Kidney (tissue), 14 donors: ENCODE data around the gene MAST2. TPM values are rescaled to one million over a fixed set of nuclear protein-coding genes. Genes with fewer than 3 reads are reported as not detected.
"Not testable (repeated sequence)": the region's sequence is repeated elsewhere in the genome, so short reads cannot be mapped to it uniquely, and the experiment has no call there.

Experiments
- DNase-seq, 5 donors: peaks; one replicate each; pipeline ENCODE4 v3.0.0-alpha.2; 2013 to 2020
- FAIRE-seq: peaks from 2 replicates; lab custom pipeline; 2012; peaks lifted over from hg19 to GRCh38; lab: Jason Lieb, UNC
- H3K27ac ChIP-seq, 2 donors: one replicate each; pipeline ENCODE4 v1.7.0; 2013; ENCODE audit warnings: low read depth in 2 of 2, low read length in 2 of 2, inconsistent platforms in 1 of 2
- H3K27me3 ChIP-seq: one replicate; pipeline ENCODE4 v1.7.1; 2013; ENCODE audit warnings: low read length, inconsistent platforms; ENCODE audit not compliant: control insufficient read depth, insufficient read depth
- H3K36me3 ChIP-seq, 3 donors: one replicate each; pipeline versions ENCODE4 v1.7.0 to v1.7.1; 2013; ENCODE audit warnings: low read length in 3 of 3, control low read depth in 1 of 3, inconsistent platforms in 1 of 3; ENCODE audit not compliant: insufficient read depth in 3 of 3, control insufficient read depth in 2 of 3
- H3K4me1 ChIP-seq, 3 donors: one replicate each; pipeline versions ENCODE4 v1.7.0 to v1.7.1; 2013; ENCODE audit warnings: low read length in 3 of 3, inconsistent platforms in 1 of 3, low read depth in 1 of 3; ENCODE audit not compliant: control insufficient read depth in 2 of 3, insufficient read depth in 2 of 3
- H3K4me3 ChIP-seq, 3 donors: one replicate each; pipeline versions ENCODE4 v1.7.0 to v1.8.1; 2013; ENCODE audit warnings: low read length in 3 of 3, control low read depth in 1 of 3, inconsistent platforms in 1 of 3
- H3K9ac ChIP-seq, 3 donors: one replicate each; pipeline versions ENCODE4 v1.7.0 to v1.7.1; 2013; ENCODE audit warnings: low read length in 3 of 3, control low read depth in 1 of 3, inconsistent platforms in 1 of 3
- H3K9me3 ChIP-seq, 3 donors: one replicate each; pipeline versions ENCODE4 v1.7.0 to v1.7.1; 2013; ENCODE audit warnings: low read length in 3 of 3, control low read depth in 1 of 3, inconsistent platforms in 1 of 3; ENCODE audit not compliant: control insufficient read depth in 2 of 3, insufficient read depth in 1 of 3
- intact Hi-C: fragments of 100-400 bp; cut with DNase I; formaldehyde crosslinking; loops from one replicate; pipeline ENCODE4 v1.11.1; 2022
- polyA plus RNA-seq: library from polyadenylated mRNA; stranded (reverse); fragments of 350-450 nt; fragmentation: Illumina TruSeq; extraction: RNeasy Lipid Tissue Mini Kit (QIAGEN cat#74804); gene quantifications from one replicate; pipeline ENCODE4 v1.2.3, GENCODE V29; 2014; ENCODE audit warnings: low read depth, low replicate concordance; ENCODE audit not compliant: insufficient read depth
- total RNA-seq: library from RNA; stranded (reverse); fragmentation: NEBNext Ultra II Directional; extraction: Animal tissue kit (Norgen Biotek cat#: 25700); gene quantifications from one replicate; pipeline ENCODE4 v1.2.1, GENCODE V29; 2021
- TF ChIP-seq, protein P1 (sequence below): IDR thresholded peaks from 3 replicates; pipeline ENCODE4 v1.5.1; 2012; ENCODE audit warnings: mild to moderate bottlenecking, moderate library complexity, borderline replicate concordance; ENCODE audit not compliant: insufficient read depth; ENCODE audit errors: extremely low read depth
- donor health status: control.
- donor health status: control.
- donor health status: control.
- donor health status: control.
- donor health status: control.
- donor health status: DM: yes; HTN: yes; CAD: no.
- donor health status: Normal renal cell carcinoma (clear cell type).

The MAST2 gene
- total and polyA plus RNA-seq, 2 donors from 2014 or later: 7.6 to 17.9 TPM

GRCh38 chr1:45870500-45870899 lies 67.1 kb downstream of the MAST2 start:
- Histone ChIP-seq H3K4me3 (no peak overlapping the region), H3K4me1 (peaks cover 0 to 2% (median 0%) of the 10 kb centered on the region in 3 donors), H3K9ac (no peak overlapping the region), H3K27ac (no peak overlapping the region), H3K36me3 (no peaks in the 10 kb centered on the region), H3K27me3 (no peaks in the 10 kb centered on the region), H3K9me3 (no peaks in the 10 kb centered on the region)
- FAIRE-seq (no peak), DNase-seq (no peak)
- TF ChIP-seq, protein P1, sequence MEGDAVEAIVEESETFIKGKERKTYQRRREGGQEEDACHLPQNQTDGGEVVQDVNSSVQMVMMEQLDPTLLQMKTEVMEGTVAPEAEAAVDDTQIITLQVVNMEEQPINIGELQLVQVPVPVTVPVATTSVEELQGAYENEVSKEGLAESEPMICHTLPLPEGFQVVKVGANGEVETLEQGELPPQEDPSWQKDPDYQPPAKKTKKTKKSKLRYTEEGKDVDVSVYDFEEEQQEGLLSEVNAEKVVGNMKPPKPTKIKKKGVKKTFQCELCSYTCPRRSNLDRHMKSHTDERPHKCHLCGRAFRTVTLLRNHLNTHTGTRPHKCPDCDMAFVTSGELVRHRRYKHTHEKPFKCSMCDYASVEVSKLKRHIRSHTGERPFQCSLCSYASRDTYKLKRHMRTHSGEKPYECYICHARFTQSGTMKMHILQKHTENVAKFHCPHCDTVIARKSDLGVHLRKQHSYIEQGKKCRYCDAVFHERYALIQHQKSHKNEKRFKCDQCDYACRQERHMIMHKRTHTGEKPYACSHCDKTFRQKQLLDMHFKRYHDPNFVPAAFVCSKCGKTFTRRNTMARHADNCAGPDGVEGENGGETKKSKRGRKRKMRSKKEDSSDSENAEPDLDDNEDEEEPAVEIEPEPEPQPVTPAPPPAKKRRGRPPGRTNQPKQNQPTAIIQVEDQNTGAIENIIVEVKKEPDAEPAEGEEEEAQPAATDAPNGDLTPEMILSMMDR: no peak
- intact Hi-C loops: no loop called here

DNA sequence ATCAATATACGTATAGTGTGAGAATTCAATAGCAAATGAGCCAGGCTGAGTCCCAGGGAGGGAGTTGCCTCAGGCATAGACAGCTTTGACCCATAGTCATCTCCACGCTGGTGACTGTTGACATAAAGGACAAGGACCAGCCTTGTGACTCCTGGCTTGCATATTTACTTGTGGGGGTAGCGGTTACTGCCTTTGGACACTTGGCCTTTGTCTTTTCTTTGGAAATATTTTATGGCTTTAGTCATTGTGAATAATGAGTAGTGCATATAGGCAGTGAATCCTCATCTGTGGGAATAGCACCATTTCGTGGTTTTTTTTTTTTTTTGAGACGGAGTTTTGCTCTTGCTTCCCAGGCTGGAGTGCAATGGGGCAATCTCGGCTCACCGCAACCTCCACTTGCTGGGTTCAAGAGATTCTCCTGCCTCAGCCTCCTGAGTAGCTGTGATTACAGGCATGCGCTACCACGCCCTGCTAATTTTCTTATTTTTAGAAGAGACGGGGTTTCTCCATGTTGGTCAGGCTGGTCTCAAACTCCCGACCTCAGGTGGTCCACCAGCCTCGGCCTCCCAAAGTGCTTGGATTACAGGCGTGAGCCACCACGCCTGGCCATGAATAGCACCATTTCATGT lies 68.9 kb downstream of the MAST2 start:
- H3K9me3 ChIP-seq, H3K27me3 ChIP-seq, H3K36me3 ChIP-seq, DNase-seq, H3K9ac ChIP-seq, FAIRE-seq, H3K27ac ChIP-seq, H3K4me3 ChIP-seq, intact Hi-C loops, H3K4me1 ChIP-seq: not testable (repeated sequence)

DNA sequence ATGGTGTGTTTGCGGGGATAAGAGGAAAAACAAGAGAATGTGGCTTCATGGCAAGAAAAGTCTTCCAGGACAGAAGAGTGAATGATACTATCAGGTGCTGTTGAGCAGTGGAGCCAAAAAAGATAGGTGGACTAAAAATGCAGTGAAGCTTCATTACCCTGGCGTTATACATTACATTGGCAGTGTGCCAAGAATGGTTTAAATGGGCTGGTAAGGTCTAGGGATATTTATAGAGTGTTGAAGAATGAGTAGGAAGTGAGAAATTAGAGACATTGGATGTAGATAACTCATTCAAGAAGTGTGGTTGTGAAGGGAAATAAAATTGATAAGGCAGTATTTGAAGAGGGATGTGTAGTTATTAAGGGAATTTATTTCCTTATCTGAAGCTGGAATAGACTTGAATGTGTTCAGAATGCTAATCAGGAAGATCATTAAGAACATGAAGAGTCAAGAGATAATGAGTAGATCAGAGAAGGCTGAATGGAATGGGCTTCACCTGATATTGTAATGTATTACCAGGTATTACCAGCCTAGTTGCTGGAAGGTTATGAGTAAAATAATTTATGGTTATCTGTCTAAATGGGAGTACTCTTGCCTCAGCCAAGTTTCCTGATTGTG lies 72.7 kb downstream of the MAST2 start:
- no peaks in the 10 kb centered on the region for H3K9me3 ChIP-seq
- no peak overlapping the region for H3K27ac ChIP-seq
- FAIRE-seq: no peak

GRCh38 chr1:45877264-45877663 lies 73.9 kb downstream of the MAST2 start:
- Histone ChIP-seq H3K27me3 (no peaks in the 10 kb centered on the region), H3K36me3 (no peaks in the 10 kb centered on the region), H3K4me3 (no peak overlapping the region), H3K27ac (no peak overlapping the region), H3K9me3 (no peaks in the 10 kb centered on the region), H3K9ac (no peak overlapping the region), H3K4me1 (no peaks in the 10 kb centered on the region)
- DNase-seq (no peak), FAIRE-seq (no peak)
- intact Hi-C loops: no loop called here
- TF ChIP-seq, protein P1: no peak

More for the DNA sequence above, 72.7 kb downstream of the MAST2 start:
- H3K9ac ChIP-seq: no peak overlapping the region
- peak in 1 of 5 donors; percentile 21 for DNase-seq
- peaks cover 0 to 2% (median 0%) of the 10 kb centered on the region in 3 donors for H3K4me1 ChIP-seq
- no peak overlapping the region for H3K4me3 ChIP-seq
- TF ChIP-seq, protein P1: no peak
- no peaks in the 10 kb centered on the region for H3K36me3 ChIP-seq
- no peaks in the 10 kb centered on the region for H3K27me3 ChIP-seq
- intact Hi-C loops: no loop called here
